Measurements from ENCODE around the gene C11orf54. TPM values are rescaled to one million over a fixed set of nuclear protein-coding genes. Genes with fewer than 3 reads are reported as not detected.
"Not testable (repeated sequence)": the region's sequence is repeated elsewhere in the genome, so short reads cannot be mapped to it uniquely, and the experiment has no call there.

The C11orf54 gene
- total and polyA plus RNA-seq, 2 donors (not counting 3 experiments of a cell fraction or from before 2014, with no cell fraction given), result 4.2 to 18.7 TPM

DNA sequence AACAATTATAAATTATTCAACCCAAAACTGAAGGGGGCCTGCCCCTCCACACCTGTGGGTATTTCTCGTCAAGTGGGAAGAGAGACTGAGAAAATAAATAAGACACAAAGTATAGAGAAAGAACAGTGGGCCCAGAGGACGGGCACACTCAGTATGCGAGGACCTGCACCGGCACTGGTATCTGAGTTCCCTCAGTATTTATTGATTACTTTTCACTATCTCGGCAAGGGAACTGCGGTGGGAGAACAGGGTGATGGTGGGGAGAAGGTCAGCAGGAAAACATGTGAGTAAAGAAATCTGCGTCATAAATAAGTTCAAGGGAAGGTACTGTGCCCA lies 3.2 kb downstream of the C11orf54 start:
- no peak for DNase-seq (ENCODE audit: low read depth, low spot score)
- CTCF ChIA-PET, result no interaction called here
- H3K27me3 ChIP-seq (ENCODE audit: control insufficient read depth in 2 of 2, insufficient read depth in 2 of 2, low read length in 2 of 2), result no peaks in the 10 kb centered on the region
- no TSS peak for BruUV-seq (replicated peaks)
- TF ChIP-seq FOS (IDR thresholded peaks at IDR 0.05; ENCODE audit: borderline replicate concordance, insufficient read depth, low read length) (no peak), EZH2 (IDR thresholded peaks at IDR 0.05; ENCODE audit: borderline replicate concordance, low read depth, low read length, severe bottlenecking) (no peak), GATA2 (IDR thresholded peaks at IDR 0.05; ENCODE audit: insufficient read depth, insufficient read length, low read depth, low read length) (no peak)
- TF ChIP-seq, protein P1, sequence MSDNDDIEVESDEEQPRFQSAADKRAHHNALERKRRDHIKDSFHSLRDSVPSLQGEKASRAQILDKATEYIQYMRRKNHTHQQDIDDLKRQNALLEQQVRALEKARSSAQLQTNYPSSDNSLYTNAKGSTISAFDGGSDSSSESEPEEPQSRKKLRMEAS (IDR thresholded peaks at IDR 0.05; ENCODE audit: insufficient read depth, insufficient read length), result no peak
- TF ChIP-seq, protein P2, sequence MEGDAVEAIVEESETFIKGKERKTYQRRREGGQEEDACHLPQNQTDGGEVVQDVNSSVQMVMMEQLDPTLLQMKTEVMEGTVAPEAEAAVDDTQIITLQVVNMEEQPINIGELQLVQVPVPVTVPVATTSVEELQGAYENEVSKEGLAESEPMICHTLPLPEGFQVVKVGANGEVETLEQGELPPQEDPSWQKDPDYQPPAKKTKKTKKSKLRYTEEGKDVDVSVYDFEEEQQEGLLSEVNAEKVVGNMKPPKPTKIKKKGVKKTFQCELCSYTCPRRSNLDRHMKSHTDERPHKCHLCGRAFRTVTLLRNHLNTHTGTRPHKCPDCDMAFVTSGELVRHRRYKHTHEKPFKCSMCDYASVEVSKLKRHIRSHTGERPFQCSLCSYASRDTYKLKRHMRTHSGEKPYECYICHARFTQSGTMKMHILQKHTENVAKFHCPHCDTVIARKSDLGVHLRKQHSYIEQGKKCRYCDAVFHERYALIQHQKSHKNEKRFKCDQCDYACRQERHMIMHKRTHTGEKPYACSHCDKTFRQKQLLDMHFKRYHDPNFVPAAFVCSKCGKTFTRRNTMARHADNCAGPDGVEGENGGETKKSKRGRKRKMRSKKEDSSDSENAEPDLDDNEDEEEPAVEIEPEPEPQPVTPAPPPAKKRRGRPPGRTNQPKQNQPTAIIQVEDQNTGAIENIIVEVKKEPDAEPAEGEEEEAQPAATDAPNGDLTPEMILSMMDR (IDR thresholded peaks at IDR 0.05; ENCODE audit: extremely low read depth in 1 of 2, insufficient read depth in 1 of 2, low read depth in 1 of 2, low read length in 2 of 2), result no peak
- peaks cover under 1 to 4% of the 10 kb centered on the region in 2 experiments for H3K36me3 ChIP-seq (ENCODE audit: control insufficient read depth in 2 of 2, extremely low read depth in 1 of 2, insufficient read depth in 2 of 2, low read length in 2 of 2)
- H3K4me2 ChIP-seq (ENCODE audit: insufficient read depth, low read length), result no peak overlapping the region
- no peak overlapping the region for H3K9ac ChIP-seq (replicated peaks; ENCODE audit: extremely low read depth, insufficient read depth, low read length)
- POLR2A ChIA-PET, result no interaction called here
- no peaks in the 10 kb centered on the region for H3K9me1 ChIP-seq (replicated peaks; ENCODE audit: control insufficient read depth, extremely low read depth, insufficient read depth, low read length)
- intact Hi-C loops (cut with micrococcal nuclease) (loop anchor here (10.0 kb wide), 1 partner anchor 750 kb away; the partner anchor contains the start of genes ANKRD49 and MRE11), dilution Hi-C loops (cut with MboI; ENCODE audit: extremely low pct_ligation_motif_present, low sequenced_read_pairs) (no loop called here)
- FAIRE-seq, result no peak
- H2AFZ ChIP-seq (ENCODE audit: low read depth, low read length), result no peak overlapping the region
- no peaks in the 10 kb centered on the region for H3K9me3 ChIP-seq (replicated peaks; ENCODE audit: control insufficient read depth, insufficient read depth, low read length)
- no peak overlapping the region for H3K4me3 ChIP-seq (replicated peaks in 1 of 3; ENCODE audit: insufficient read depth in 1 of 3, low read depth in 1 of 3, low read length in 3 of 3)
- H3K27ac ChIP-seq (ENCODE audit: insufficient read depth, low read depth, low read length), result no peak overlapping the region
- H3K4me1 ChIP-seq (ENCODE audit: control insufficient read depth, extremely low read depth, insufficient read depth, low read length), result peaks cover 6% of the 10 kb centered on the region
- no peaks in the 10 kb centered on the region for H4K20me1 ChIP-seq (replicated peaks; ENCODE audit: control insufficient read depth, extremely low read depth, insufficient read depth, low read length)
- H3K79me2 ChIP-seq (ENCODE audit: control insufficient read depth, insufficient read depth, low read length), result peaks cover 27% of the 10 kb centered on the region

DNA sequence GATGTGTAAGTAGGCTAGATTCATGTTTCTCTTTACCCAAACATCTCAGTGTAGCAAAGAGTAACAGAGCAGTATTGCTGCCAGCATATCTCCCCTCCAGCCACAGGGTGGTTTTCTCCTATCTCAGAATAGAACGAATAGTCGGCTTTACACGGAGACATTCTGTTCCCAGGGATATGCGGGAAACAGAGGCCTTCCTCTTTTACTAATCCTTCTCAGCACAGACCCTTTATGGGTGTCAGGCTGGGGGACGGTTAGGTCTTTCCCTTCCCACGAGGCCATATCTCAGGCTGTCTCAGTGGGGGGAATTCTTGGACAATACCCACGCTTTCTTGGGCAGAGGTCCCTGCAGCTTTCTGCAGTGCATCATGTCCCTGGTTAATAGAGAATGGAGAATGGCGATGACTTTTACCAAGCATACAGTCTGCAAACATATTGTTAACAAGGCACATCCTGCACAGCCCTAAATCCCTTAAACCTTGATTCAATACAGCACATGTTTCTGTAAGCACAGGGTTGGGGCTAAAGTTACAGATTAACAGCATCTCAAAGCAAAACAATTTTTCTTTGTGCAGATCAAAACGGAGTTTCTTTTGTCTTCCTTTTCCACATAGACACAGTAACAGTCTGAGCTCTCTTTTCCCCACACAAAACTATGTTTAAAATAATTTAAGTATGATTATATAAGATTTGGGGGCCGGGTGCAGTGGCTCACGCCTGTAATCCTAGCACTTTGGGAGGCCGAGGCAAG lies 3.7 kb downstream of the C11orf54 start:
- H3K9ac ChIP-seq (replicated peaks; ENCODE audit: extremely low read depth, insufficient read depth, low read length); FAIRE-seq; DNase-seq (ENCODE audit: low read depth, low spot score); H3K9me3 ChIP-seq (replicated peaks; ENCODE audit: control insufficient read depth, insufficient read depth, low read length); H2AFZ ChIP-seq (ENCODE audit: low read depth, low read length); dilution Hi-C loops (cut with MboI; ENCODE audit: extremely low pct_ligation_motif_present, low sequenced_read_pairs); H3K27me3 ChIP-seq (ENCODE audit: control insufficient read depth in 2 of 2, insufficient read depth in 2 of 2, low read length in 2 of 2); H3K9me1 ChIP-seq (replicated peaks; ENCODE audit: control insufficient read depth, extremely low read depth, insufficient read depth, low read length); H3K27ac ChIP-seq (ENCODE audit: insufficient read depth, low read depth, low read length); CTCF ChIA-PET; H3K4me2 ChIP-seq (ENCODE audit: insufficient read depth, low read length); H3K4me3 ChIP-seq (replicated peaks in 1 of 3; ENCODE audit: insufficient read depth in 1 of 3, low read depth in 1 of 3, low read length in 3 of 3); H4K20me1 ChIP-seq (replicated peaks; ENCODE audit: control insufficient read depth, extremely low read depth, insufficient read depth, low read length); BruUV-seq (replicated peaks); H3K36me3 ChIP-seq (ENCODE audit: control insufficient read depth in 2 of 2, extremely low read depth in 1 of 2, insufficient read depth in 2 of 2, low read length in 2 of 2); POLR2A ChIA-PET; H3K4me1 ChIP-seq (ENCODE audit: control insufficient read depth, extremely low read depth, insufficient read depth, low read length): not testable (repeated sequence)
- peaks cover 22% of the 10 kb centered on the region for H3K79me2 ChIP-seq (ENCODE audit: control insufficient read depth, insufficient read depth, low read length)
- intact Hi-C loops (cut with micrococcal nuclease), result loop anchor here (10.0 kb wide), 1 partner anchor 750 kb away; the partner anchor contains the start of genes ANKRD49 and MRE11
